IMR-90 (cell line): ENCODE data around the gene NEFH. TPM values are rescaled to one million over a fixed set of nuclear protein-coding genes. Genes with fewer than 3 reads are reported as not detected.

Source experiments
- ATAC-seq: fragments of 200-7000 bp; cut with Tn5 transposase; 2 replicates; pipeline ENCODE4 v1.9.1; 2020; ENCODE audit warnings: low read depth, mild to moderate bottlenecking, moderate library complexity
- BruUV-seq: library from RNA; stranded (reverse); fragments of 400-500 nt; replicated peaks from 2 replicates; lab custom pipeline; 2021; lab: Mats Ljungman, UMichigan
- CTCF ChIA-PET: fragments of 300-600 bp; formaldehyde crosslinking; extraction: SDS; loops from one replicate; lab custom pipeline; 2021; ENCODE audit warnings: antibody characterized with exemption; lab: Yijun Ruan, JAX
- POLR2A ChIA-PET: fragments of 300-600 bp; sonication (Branson Sonifier 250); formaldehyde crosslinking; loops from one replicate; lab custom pipeline; 2022; ENCODE audit warnings: antibody characterized with exemption; ENCODE audit not compliant: unreplicated experiment; lab: Charles Lee
- DNase-seq: peaks from one replicate; pipeline ENCODE4 v3.0.0; 2013
- H2AFZ ChIP-seq: replicated peaks from 2 replicates; pipeline ENCODE3; 2013; ENCODE audit warnings: low read length, mild to moderate bottlenecking; ENCODE audit not compliant: poor library complexity
- H2AK5ac ChIP-seq: 2 replicates; pipeline ENCODE4 v1.6.1; 2013; ENCODE audit warnings: low read depth, low read length, inconsistent platforms
- H2AK9ac ChIP-seq: replicated peaks from 2 replicates; pipeline ENCODE3; 2013; ENCODE audit warnings: mild to moderate bottlenecking, low read depth, low read length, moderate library complexity; ENCODE audit not compliant: poor library complexity
- H2BK120ac ChIP-seq: 2 replicates; pipeline ENCODE4 v1.6.1; 2013; ENCODE audit warnings: low read depth, low read length, inconsistent platforms
- H2BK15ac ChIP-seq: 3 replicates; pipeline ENCODE4 v1.6.1; 2013; ENCODE audit warnings: low read depth, low read length, inconsistent platforms
- H2BK20ac ChIP-seq: 2 replicates; pipeline ENCODE4 v1.6.1; 2013; ENCODE audit warnings: low read depth, mild to moderate bottlenecking, inconsistent platforms, low read length, moderate library complexity
- H2BK5ac ChIP-seq: 2 replicates; pipeline ENCODE4 v1.6.1; 2013; ENCODE audit warnings: mild to moderate bottlenecking, low read depth, low read length, inconsistent platforms; ENCODE audit not compliant: poor library complexity, severe bottlenecking
- H3K14ac ChIP-seq: replicated peaks from 2 replicates; pipeline ENCODE4 v1.6.1; 2013; ENCODE audit warnings: low read depth, low read length, inconsistent platforms
- H3K18ac ChIP-seq: 2 replicates; pipeline ENCODE4 v1.6.1; 2013; ENCODE audit warnings: low read depth, low read length, control low read depth
- H3K23ac ChIP-seq: 2 replicates; pipeline ENCODE4 v1.6.1; 2013; ENCODE audit warnings: low read depth, low read length, inconsistent platforms
- H3K27ac ChIP-seq: 2 replicates; pipeline ENCODE4 v1.5.1; 2013; ENCODE audit warnings: mild to moderate bottlenecking, control low read depth, low read length; ENCODE audit not compliant: insufficient read depth
- H3K27me3 ChIP-seq: 2 replicates; pipeline ENCODE4 v1.6.1; 2013; ENCODE audit warnings: low read length; ENCODE audit not compliant: control insufficient read depth, insufficient read depth
- H3K36me3 ChIP-seq: 2 replicates; pipeline ENCODE4 v1.6.1; 2013; ENCODE audit warnings: low read length, mixed read lengths; ENCODE audit not compliant: control insufficient read depth, insufficient read depth
- H3K4ac ChIP-seq: 2 replicates; pipeline ENCODE4 v1.6.1; 2013; ENCODE audit warnings: low read depth, low read length, inconsistent platforms
- H3K4me1 ChIP-seq: 2 replicates; pipeline ENCODE4 v1.6.1; 2013; ENCODE audit warnings: low read length, mixed read lengths; ENCODE audit not compliant: control insufficient read depth, insufficient read depth
- H3K4me2 ChIP-seq: 2 replicates; pipeline ENCODE4 v1.6.1; 2013; ENCODE audit warnings: low read depth, mild to moderate bottlenecking, control low read depth, low read length, moderate library complexity
- H3K4me3 ChIP-seq: 2 replicates; pipeline ENCODE4 v1.5.1; 2013; ENCODE audit warnings: low read depth, mild to moderate bottlenecking, control low read depth, low read length, moderate library complexity; ENCODE audit not compliant: insufficient read depth
- H3K56ac ChIP-seq: 2 replicates; pipeline ENCODE4 v1.6.1; 2013; ENCODE audit warnings: low read length, inconsistent platforms; ENCODE audit not compliant: insufficient read depth; ENCODE audit errors: extremely low read depth
- H3K79me1 ChIP-seq, 2 experiments: 2 replicates each; pipeline ENCODE4 v1.6.1; 2013; ENCODE audit warnings: low read length in 2 of 2, inconsistent platforms in 1 of 2, low read depth in 1 of 2
- H3K9ac ChIP-seq: 2 replicates; pipeline ENCODE4 v1.6.1; 2013; ENCODE audit warnings: low read depth, low read length, control low read depth
- H3K9me1 ChIP-seq: 2 replicates; pipeline ENCODE4 v1.6.1; 2013; ENCODE audit warnings: low read length, inconsistent platforms; ENCODE audit not compliant: insufficient read depth
- H3K9me3 ChIP-seq: 2 replicates; pipeline ENCODE4 v1.6.1; 2013; ENCODE audit warnings: low read length; ENCODE audit not compliant: control insufficient read depth, insufficient read depth
- H4K20me1 ChIP-seq: 2 replicates; pipeline ENCODE4 v1.6.1; 2013; ENCODE audit warnings: low read length, inconsistent platforms; ENCODE audit not compliant: insufficient read depth
- H4K5ac ChIP-seq: 2 replicates; pipeline ENCODE4 v1.6.1; 2013; ENCODE audit warnings: mild to moderate bottlenecking, low read depth, low read length, control low read depth
- H4K8ac ChIP-seq, 2 experiments: 2 replicates each; pipeline ENCODE4 v1.6.1; 2013; ENCODE audit warnings: low read depth in 2 of 2, low read length in 2 of 2, control low read depth in 1 of 2, inconsistent platforms in 1 of 2
- H4K91ac ChIP-seq: 2 replicates; pipeline ENCODE4 v1.6.1; 2013; ENCODE audit warnings: low read depth, low read length, inconsistent platforms; ENCODE audit not compliant: insufficient read depth
- MAFK ChIP-seq: IDR thresholded peaks from 2 replicates; pipeline ENCODE4 v1.6.1; 2012; ENCODE audit warnings: low read depth, low read length, improper control_type of control experiment
- NFE2L2 ChIP-seq: fragments of 150-350 bp; IDR thresholded peaks from 2 replicates; pipeline ENCODE4 v1.6.1; 2016; ENCODE audit warnings: low read depth, mild to moderate bottlenecking, low read length
- RFX5 ChIP-seq: IDR thresholded peaks from 2 replicates; pipeline ENCODE4 v1.8.0; 2012; ENCODE audit warnings: low read depth, mild to moderate bottlenecking, low read length, moderate library complexity
- SMC3 ChIP-seq: fragments of 150-350 bp; IDR thresholded peaks from 2 replicates; pipeline ENCODE4 v1.6.1; 2016; ENCODE audit warnings: low read depth, mild to moderate bottlenecking, antibody characterized with exemption, low read length, moderate library complexity
- WGBS, 2 experiments: methylation state at CpG; one replicate each; pipeline versions ENCODE4 v1.1.5 to v1.1.7; 2013; ENCODE audit warnings: missing lambda C conversion rate in 2 of 2; ENCODE audit not compliant: insufficient read length in 1 of 2; ENCODE audit errors: extremely low coverage in 2 of 2; 5-methylcytosine and 5-hydroxymethylcytosine counted together
- dilution Hi-C: fragments of 300-500 bp; cut with HindIII; formaldehyde crosslinking; loops from one replicate; pipeline ENCODE4 v1.14.3; 2018; ENCODE audit warnings: low sequenced_read_pairs; ENCODE audit not compliant: unreplicated experiment
- in situ Hi-C: fragments of 300-500 bp; cut with MboI; formaldehyde crosslinking; loops from 3 replicates; pipeline ENCODE4 v1.14.3; 2019; ENCODE audit warnings: low sequenced_read_pairs, inconsistent platforms, mixed read lengths
- intact Hi-C: fragments of 100-400 bp; cut with micrococcal nuclease; formaldehyde crosslinking; loops from 2 replicates; pipeline ENCODE4 v1.10.0; 2022
- polyA plus RNA-seq, 3 experiments: library from polyadenylated mRNA; depleted of rRNA; stranded (reverse); fragments of >200 nt; gene quantifications; 2 replicates each; pipeline ENCODE4 v1.2.3, GENCODE V29; 2012; ENCODE audit warnings: low replicate concordance in 1 of 3
- total RNA-seq: library from RNA; depleted of rRNA; stranded (reverse); fragments of >200 nt; gene quantifications from 2 replicates; pipeline ENCODE4 v1.2.3, GENCODE V29; 2012

Gene NEFH
- total and polyA plus RNA-seq, 2 of the 4 experiments (the other 2 are of a cell fraction) = 1.3 to 2.9 TPM

- Histone ChIP-seq H2BK20ac (no peak overlapping the region; the same call in 1 of the 2 replicates), H4K91ac (no peak overlapping the region), H3K4me3 (no peak overlapping the region), H4K8ac (peak overlapping the region in 1 of 2 experiments; percentile 68; a peak in 1 of 4 replicates), H2BK15ac (no peak overlapping the region), H3K23ac (no peak overlapping the region), H3K27me3 (no peaks in the 10 kb centered on the region), H3K27ac (peak overlapping the region; percentile 12; the same call in 1 of the 2 replicates), H3K18ac (no peak overlapping the region), H3K9me1 (peaks cover 8% of the 10 kb centered on the region; the same call in 1 of the 2 replicates), H3K9ac (no peak overlapping the region), H2AK9ac (no peak overlapping the region), H3K4me1 (0 out of 2 replicates have a peak, but pooled peaks cover 4% of the 10 kb centered on the region), H2BK120ac (peak overlapping the region; percentile 46; the same call in 1 of the 2 replicates), H3K56ac (no peak overlapping the region), H3K4me2 (no peak overlapping the region), H4K5ac (no peak overlapping the region; the same call in 1 of the 2 replicates), H2AFZ (no peak overlapping the region), H3K4ac (peak overlapping the region; percentile 64), H3K36me3 (peaks cover 72% of the 10 kb centered on the region), H2BK5ac (peak overlapping the region; percentile 31), H3K79me1 (peaks cover 5 to 10% of the 10 kb centered on the region in 2 experiments; a peak in 2 of 4 replicates), H4K20me1 (0 out of 2 replicates have a peak, but pooled peaks cover 3% of the 10 kb centered on the region), H3K9me3 (no peaks in the 10 kb centered on the region), H2AK5ac (peak overlapping the region; percentile 4; the same call in 1 of the 2 replicates), H3K14ac (peak overlapping the region; percentile 37; the same call in 1 of the 2 replicates)
- TF ChIP-seq NFE2L2 (peak; percentile 95), SMC3 (no peak), MAFK (peak; percentile 96), RFX5 (peak; percentile 65)
- ChIA-PET CTCF (no interaction called here), POLR2A (no interaction called here)
- DNase-seq (peak; percentile 91), ATAC-seq (peak; percentile 97)
- dilution Hi-C loops = no loop called here
- 60% methylated on average over 1 of the region's 4 CpGs; no CpG with 5 or more reads in 1 of the 2 experiments for WGBS, 2 experiments
- BruUV-seq = no TSS peak
- in situ Hi-C loops = no loop called here
- intact Hi-C loops = no loop called here
Measured at GRCh38 chr22:29520851-29521250, 40.8 kb downstream of the NEFH start.
